CD4-positive, alpha-beta T cell (primary cell): ENCODE results near the gene CYTH2. TPM values are rescaled to one million over a fixed set of nuclear protein-coding genes. Genes with fewer than 3 reads are reported as not detected.

Source experiments
- ATAC-seq: fragments of 200-7000 bp; cut with Tn5 transposase; one replicate; pipeline ENCODE4 v1.10.0; 2022; ENCODE audit warnings: mild to moderate bottlenecking; ENCODE audit not compliant: poor library complexity
- CTCF ChIA-PET: fragments of 350-600 bp; sonication (Branson Sonifier 250); formaldehyde crosslinking; loops from one replicate; lab custom pipeline; 2021; ENCODE audit warnings: antibody characterized with exemption, inconsistent platforms; lab: Charles Lee
- POLR2A ChIA-PET: fragments of 350-600 bp; sonication (Branson Sonifier 250); formaldehyde crosslinking; loops from one replicate; lab custom pipeline; 2021; ENCODE audit warnings: antibody characterized with exemption, inconsistent platforms; lab: Charles Lee
- DNase-seq, 14 experiments: peaks; one replicate each; pipeline ENCODE4 v3.0.0-alpha.2; 2013 to 2020; ENCODE audit warnings: mixed read lengths in 2 of 14
- H3K27ac ChIP-seq, 2 donors: one replicate each; pipeline versions ENCODE4 v1.5.1 to v1.7.0; 2013; ENCODE audit warnings: low read length in 2 of 2, low read depth in 1 of 2, mild to moderate bottlenecking in 1 of 2
- H3K27me3 ChIP-seq, 2 experiments: 1 replicate in 1 of 2; 2 replicates in 1 of 2; pipeline versions ENCODE4 v1.6.1 to v1.7.0; 2013; ENCODE audit warnings: low read length in 2 of 2, control low read depth in 1 of 2, mild to moderate bottlenecking in 1 of 2, moderate library complexity in 1 of 2; ENCODE audit not compliant: insufficient read depth in 2 of 2, control insufficient read depth in 1 of 2
- H3K36me3 ChIP-seq: one replicate; pipeline ENCODE4 v1.6.1; 2013; ENCODE audit warnings: low read length, control low read depth; ENCODE audit not compliant: insufficient read depth
- H3K4me1 ChIP-seq: one replicate; pipeline ENCODE4 v1.6.1; 2013; ENCODE audit warnings: low read length, control low read depth; ENCODE audit not compliant: insufficient read depth
- H3K4me3 ChIP-seq: one replicate; pipeline ENCODE4 v1.5.1; 2013; ENCODE audit warnings: mild to moderate bottlenecking, low read length, moderate library complexity
- H3K9me3 ChIP-seq, 2 experiments: 1 replicate in 1 of 2; 2 replicates in 1 of 2; pipeline versions ENCODE4 v1.6.1 to v1.7.0; 2013; ENCODE audit warnings: low read length in 2 of 2, mild to moderate bottlenecking in 2 of 2, control low read depth in 1 of 2, moderate library complexity in 1 of 2; ENCODE audit not compliant: control insufficient read depth in 1 of 2, insufficient read depth in 1 of 2
- H3K27ac Mint-ChIP-seq: one replicate; pipeline ENCODE4 v1.8.0; 2020; ENCODE audit warnings: mixed read lengths
- H3K27me3 Mint-ChIP-seq: one replicate; pipeline ENCODE4 v1.8.0; 2021; ENCODE audit warnings: mixed read lengths
- H3K36me3 Mint-ChIP-seq: one replicate; pipeline ENCODE4 v1.8.0; 2021; ENCODE audit warnings: low read depth, mixed read lengths
- H3K4me1 Mint-ChIP-seq: one replicate; pipeline ENCODE4 v1.8.0; 2021; ENCODE audit warnings: low read depth, mixed read lengths
- H3K4me3 Mint-ChIP-seq: one replicate; pipeline ENCODE4 v1.8.0; 2020; ENCODE audit warnings: mild to moderate bottlenecking, mixed read lengths
- H3K9me3 Mint-ChIP-seq: one replicate; pipeline ENCODE4 v1.8.0; 2020; ENCODE audit warnings: mixed read lengths
- CTCF ChIP-seq: fragments of 200-600 bp; IDR thresholded peaks from one replicate; pipeline ENCODE4 v1.8.0; 2022; ENCODE audit warnings: antibody characterized with exemption, mild to moderate bottlenecking
- intact Hi-C, 2 experiments: fragments of 100-400 bp; cut with DNase I in 1 of 2; cut with micrococcal nuclease in 1 of 2; formaldehyde crosslinking; loops; one replicate each; pipeline versions ENCODE4 v1.15.1 to v1.9.0; 2023 to 2025; cut with DNase I, micrococcal nuclease
- total RNA-seq, 174 experiments: library from RNA in 2 of 174; stranded (reverse) in 2 of 174; gene quantifications; one replicate each; pipeline ENCODE4 v1.2.3 and lab custom pipeline; 2021 to 2026

Gene CYTH2
- total RNA-seq, 2 experiments from 2014 or later: 23.4 to 25.3 TPM

- intact Hi-C loops: no loop called here
- no peaks in the 10 kb centered on the region for H3K27me3 ChIP-seq
- ChIA-PET CTCF (no interaction called here), POLR2A (no interaction called here)
- no peak for TF ChIP-seq CTCF
- Mint-ChIP-seq H3K36me3 (peaks cover 67% of the 10 kb centered on the region), H3K27ac (no peak overlapping the region), H3K9me3 (no peaks in the 10 kb centered on the region), H3K27me3 (no peaks in the 10 kb centered on the region), H3K4me1 (peaks cover 10% of the 10 kb centered on the region), H3K4me3 (no peak overlapping the region)
- H3K36me3 ChIP-seq: peaks cover 73% of the 10 kb centered on the region
- ATAC-seq (no peak), DNase-seq (no peak)
- no peak overlapping the region for H3K27ac ChIP-seq
- no peaks in the 10 kb centered on the region for H3K9me3 ChIP-seq
- no peak overlapping the region for H3K4me3 ChIP-seq
- H3K4me1 ChIP-seq: peaks cover 2% of the 10 kb centered on the region
Measured at GRCh38 chr19:48451624-48452023, 17.5 kb upstream of the CYTH2 start.

GRCh38 chr19:48452289-48453190 is 16.6 kb upstream of the CYTH2 start:
- Mint-ChIP-seq H3K4me1 (peaks cover 8% of the 10 kb centered on the region), H3K4me3 (no peak overlapping the region), H3K27me3 (no peaks in the 10 kb centered on the region), H3K27ac (no peak overlapping the region), H3K36me3 (peaks cover 65% of the 10 kb centered on the region), H3K9me3 (no peaks in the 10 kb centered on the region)
- H3K4me1 ChIP-seq: no peaks in the 10 kb centered on the region
- intact Hi-C loops: no loop called here
- no peaks in the 10 kb centered on the region for H3K27me3 ChIP-seq
- no peak for TF ChIP-seq CTCF
- peak in 1 of 14 experiments; percentile 27 for DNase-seq
- ATAC-seq: no peak
- no peak overlapping the region for H3K27ac ChIP-seq
- H3K4me3 ChIP-seq: no peak overlapping the region
- no peaks in the 10 kb centered on the region for H3K9me3 ChIP-seq
- CTCF ChIA-PET: no interaction called here
- peaks cover 79% of the 10 kb centered on the region for H3K36me3 ChIP-seq
- POLR2A ChIA-PET: no interaction called here

GRCh38 chr19:48454150-48454730 is 14.9 kb upstream of the CYTH2 start:
- Histone ChIP-seq H3K36me3 (peaks cover 73% of the 10 kb centered on the region), H3K9me3 (no peaks in the 10 kb centered on the region), H3K4me3 (no peak overlapping the region), H3K27ac (no peak overlapping the region), H3K27me3 (no peaks in the 10 kb centered on the region), H3K4me1 (no peaks in the 10 kb centered on the region)
- Mint-ChIP-seq H3K4me3 (no peak overlapping the region), H3K27ac (no peak overlapping the region), H3K36me3 (peaks cover 55% of the 10 kb centered on the region), H3K27me3 (no peaks in the 10 kb centered on the region), H3K4me1 (peaks cover 5% of the 10 kb centered on the region), H3K9me3 (no peaks in the 10 kb centered on the region)
- no peak for DNase-seq
- ATAC-seq: no peak
- TF ChIP-seq CTCF: no peak
- intact Hi-C loops: no loop called here
- CTCF ChIA-PET: no interaction called here
- POLR2A ChIA-PET: no interaction called here
